ENCODE results near the gene RBBP5. TPM values are rescaled to one million over a fixed set of nuclear protein-coding genes. Genes with fewer than 3 reads are reported as not detected.
A peak's percentile ranks its signal among the peaks of the same experiment; 100 is the strongest.
"Not testable (repeated sequence)": the region's sequence is repeated elsewhere in the genome, so short reads cannot be mapped to it uniquely, and the experiment has no call there.

Gene RBBP5
- 10 to 100 TPM in 1 of 2 donors, 1 to 10 TPM in 1; 8.3 to 10.2 TPM for total RNA-seq
- long read RNA-seq, donor 1, partial matches to known transcripts: 0 of 1 reads
- long read RNA-seq, donor 1, other reads (novel, unspliced or antisense): 1 of 1 reads
- long read RNA-seq, donor 2, partial matches to known transcripts: 1 of 1 reads
- long read RNA-seq, donor 2, other reads (novel, unspliced or antisense): 0 of 1 reads

GRCh38 chr1:205121660-205122488, at the start of gene RBBP5:
RBBP5 (minus strand) TSS chr1:205121978; CDS start chr1:205121873, 105 bp downstream.
- DNase-seq (ENCODE audit: low spot score): peak; percentile 98
- intact Hi-C loops (cut with DNase I): no loop called here

- no peak for DNase-seq (ENCODE audit: low spot score)
- intact Hi-C loops (cut with DNase I): no loop called here
Measured at GRCh38 chr1:205171369-205171768, 49.6 kb upstream of the RBBP5 start.

- DNase-seq (ENCODE audit: low spot score): no peak
- intact Hi-C loops (cut with DNase I): no loop called here
Measured at GRCh38 chr1:205170532-205171269, 48.9 kb upstream of the RBBP5 start.

- DNase-seq (ENCODE audit: low spot score): no peak
- intact Hi-C loops (cut with DNase I): no loop called here
Measured at GRCh38 chr1:205169248-205169647, 47.5 kb upstream of the RBBP5 start.

GRCh38 chr1:205168291-205168690, 46.5 kb upstream of the RBBP5 start:
- DNase-seq (ENCODE audit: low spot score): no peak
- intact Hi-C loops (cut with DNase I): no loop called here

GRCh38 chr1:205162301-205162700, 40.5 kb upstream of the RBBP5 start:
- intact Hi-C loops (cut with DNase I): no loop called here
- no peak for DNase-seq (ENCODE audit: low spot score)

- DNase-seq (ENCODE audit: low spot score): no peak
- intact Hi-C loops (cut with DNase I): no loop called here
Measured at GRCh38 chr1:205161076-205161475, 39.3 kb upstream of the RBBP5 start.

- DNase-seq (ENCODE audit: low spot score): no peak
- intact Hi-C loops (cut with DNase I): no loop called here
Measured at GRCh38 chr1:205158048-205158616, 36.4 kb upstream of the RBBP5 start.

GRCh38 chr1:205155665-205156377, 34.0 kb upstream of the RBBP5 start:
- intact Hi-C loops (cut with DNase I); DNase-seq (ENCODE audit: low spot score): not testable (repeated sequence)

- intact Hi-C loops (cut with DNase I): no loop called here
- DNase-seq (ENCODE audit: low spot score): no peak
Measured at GRCh38 chr1:205152505-205152904, 30.7 kb upstream of the RBBP5 start.

- DNase-seq (ENCODE audit: low spot score): no peak
- intact Hi-C loops (cut with DNase I): no loop called here
Measured at GRCh38 chr1:205150651-205151428, 29.1 kb upstream of the RBBP5 start.

GRCh38 chr1:205147191-205147835, 25.5 kb upstream of the RBBP5 start:
- intact Hi-C loops (cut with DNase I): loop anchor here (10.0 kb wide), 1 partner anchor 107 kb away; no protein-coding TSS in a partner anchor
- DNase-seq (ENCODE audit: low spot score): no peak

- intact Hi-C loops (cut with DNase I): loop anchor here (10.0 kb wide), 1 partner anchor 110 kb away; no protein-coding TSS in a partner anchor
- DNase-seq (ENCODE audit: low spot score): no peak
Measured at GRCh38 chr1:205144751-205145150, 23.0 kb upstream of the RBBP5 start.

GRCh38 chr1:205144046-205144720, 22.4 kb upstream of the RBBP5 start:
- no peak for DNase-seq (ENCODE audit: low spot score)
- intact Hi-C loops (cut with DNase I): loop anchor here (10.0 kb wide), 1 partner anchor 111 kb away; no protein-coding TSS in a partner anchor

- intact Hi-C loops (cut with DNase I): loop anchor here (10.0 kb wide), 1 partner anchor 113 kb away; no protein-coding TSS in a partner anchor
- no peak for DNase-seq (ENCODE audit: low spot score)
Measured at GRCh38 chr1:205142102-205142469, 20.3 kb upstream of the RBBP5 start.

GRCh38 chr1:205141236-205142101, 19.7 kb upstream of the RBBP5 start:
- intact Hi-C loops (cut with DNase I): loop anchor here (10.0 kb wide), 1 partner anchor 113 kb away; no protein-coding TSS in a partner anchor
- peak; percentile 86 for DNase-seq (ENCODE audit: low spot score)
